ENCODE data around the gene SINHCAF. TPM values are rescaled to one million over a fixed set of nuclear protein-coding genes. Genes with fewer than 3 reads are reported as not detected.

Gene SINHCAF, protein sequence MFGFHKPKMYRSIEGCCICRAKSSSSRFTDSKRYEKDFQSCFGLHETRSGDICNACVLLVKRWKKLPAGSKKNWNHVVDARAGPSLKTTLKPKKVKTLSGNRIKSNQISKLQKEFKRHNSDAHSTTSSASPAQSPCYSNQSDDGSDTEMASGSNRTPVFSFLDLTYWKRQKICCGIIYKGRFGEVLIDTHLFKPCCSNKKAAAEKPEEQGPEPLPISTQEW
- total RNA-seq: 13.8 TPM

DNA sequence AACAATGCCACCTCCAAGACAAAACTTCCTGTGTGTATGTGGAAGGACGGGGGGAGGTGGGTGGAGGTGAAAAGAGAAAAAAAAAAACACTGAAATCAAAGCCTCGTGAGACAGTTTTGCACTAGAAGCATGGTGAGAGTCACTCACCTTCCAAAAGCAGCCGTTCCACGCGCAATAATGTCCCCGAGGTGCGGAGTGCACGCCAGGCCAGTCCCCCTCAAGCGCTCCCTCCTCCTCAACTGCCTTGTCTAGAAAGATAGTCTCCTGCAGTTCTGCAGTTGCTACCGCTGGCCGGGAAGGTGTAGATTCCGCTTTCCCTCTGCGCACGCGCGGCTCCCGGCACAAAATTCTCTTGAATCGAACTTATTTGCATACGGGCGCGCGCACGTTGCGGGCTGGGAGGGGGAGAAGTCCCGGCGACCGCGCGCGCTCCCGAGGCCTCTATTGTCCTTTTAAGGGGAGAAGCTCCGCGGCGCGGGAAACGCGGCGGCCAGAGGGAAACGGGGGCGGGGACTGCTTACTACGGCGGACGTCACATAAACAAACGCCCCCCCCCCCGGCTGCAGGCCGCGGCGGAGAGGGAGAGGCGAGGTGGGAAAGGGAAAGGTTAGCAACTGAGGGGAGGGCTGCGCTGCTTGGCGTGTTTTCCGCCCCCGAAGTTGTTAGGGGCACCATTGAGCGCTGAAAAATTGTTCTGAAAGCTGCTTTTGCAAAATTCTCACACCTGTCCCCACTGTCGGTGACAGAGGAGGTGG lies at the start of gene SINHCAF:
TSS of gene SINHCAF (minus strand) at position 274 of the 755 bp plus-strand sequence. CDS start 27,946 bp downstream, outside the sequence.

Small RNAs within 50 kb of the gene (small RNA-seq; reads per million reads assigned to genes)
- gene AC024940.4 (ENCODE audit: low replicate concordance) (not detected), gene AC024940.5 (ENCODE audit: low replicate concordance) (not detected), gene MREGP1 (ENCODE audit: low replicate concordance) (not detected), gene RF00026 (ENCODE audit: low replicate concordance) (not detected)
